H1 (cell line): Measurements from ENCODE around the gene MORN5. TPM values are rescaled to one million over a fixed set of nuclear protein-coding genes. Genes with fewer than 3 reads are reported as not detected.

ENCODE experiments used
- CTCF ChIA-PET: fragments of 300-600 bp; sonication (Branson Sonifier 250); formaldehyde crosslinking; loops from one replicate; lab custom pipeline; 2021; ENCODE audit not compliant: partially characterized antibody; lab: Charles Lee
- POLR2A ChIA-PET: fragments of 300-600 bp; sonication (Branson Sonifier 250); formaldehyde crosslinking; loops from one replicate; lab custom pipeline; 2021; ENCODE audit warnings: inconsistent platforms; ENCODE audit not compliant: partially characterized antibody; lab: Charles Lee
- DNase-seq, 2 experiments: peaks; one replicate each; pipeline versions ENCODE4 v3.0.0 to v3.0.0-alpha.2; 2010 to 2022; ENCODE audit warnings: low spot score in 2 of 2, low read depth in 1 of 2, mixed read lengths in 1 of 2
- FAIRE-seq: peaks from 2 replicates; lab custom pipeline; 2011; peaks lifted over from hg19 to GRCh38; lab: Jason Lieb, UNC
- H2AFZ ChIP-seq: 2 replicates; pipeline ENCODE4 v1.8.1; 2012; ENCODE audit warnings: low read length, inconsistent platforms
- H2AK5ac ChIP-seq: 2 replicates; pipeline ENCODE4 v1.6.1; 2013; ENCODE audit warnings: low read depth, low read length
- H2BK120ac ChIP-seq: replicated peaks from 2 replicates; pipeline ENCODE3; 2013; ENCODE audit warnings: low read depth, low read length, inconsistent platforms
- H2BK12ac ChIP-seq: 2 replicates; pipeline ENCODE4 v1.6.1; 2013; ENCODE audit warnings: low read depth, low read length
- H2BK15ac ChIP-seq: 2 replicates; pipeline ENCODE4 v1.6.1; 2013; ENCODE audit warnings: low read length
- H2BK20ac ChIP-seq: 2 replicates; pipeline ENCODE4 v1.6.1; 2013; ENCODE audit warnings: low read length
- H2BK5ac ChIP-seq: 2 replicates; pipeline ENCODE4 v1.6.1; 2013; ENCODE audit warnings: low read depth, low read length
- H3K14ac ChIP-seq: 2 replicates; pipeline ENCODE4 v1.6.1; 2013; ENCODE audit warnings: inconsistent platforms; ENCODE audit not compliant: insufficient read length
- H3K18ac ChIP-seq: 2 replicates; pipeline ENCODE4 v1.6.1; 2013; ENCODE audit warnings: low read length; ENCODE audit errors: extremely low read depth
- H3K23ac ChIP-seq: 2 replicates; pipeline ENCODE4 v1.6.1; 2013; ENCODE audit warnings: inconsistent platforms; ENCODE audit not compliant: insufficient read length
- H3K23me2 ChIP-seq: 2 replicates; pipeline ENCODE4 v1.6.1; 2013; ENCODE audit warnings: low read depth, low read length
- H3K27ac ChIP-seq: 2 replicates; pipeline ENCODE4 v1.6.1; 2011; ENCODE audit warnings: low read depth, low read length, inconsistent platforms
- H3K27me3 ChIP-seq, 4 experiments: replicated peaks in 1 of 4; 1 replicate in 1 of 4; 2 replicates in 3 of 4; pipeline versions ENCODE4 v1.6.1 to v1.8.1; 2011 to 2013; ENCODE audit warnings: low read length in 3 of 4, mild to moderate bottlenecking in 3 of 4, inconsistent platforms in 2 of 4, mixed read lengths in 2 of 4, moderate library complexity in 1 of 4; ENCODE audit not compliant: control insufficient read depth in 3 of 4, insufficient read depth in 3 of 4; ENCODE audit errors: extremely low read depth in 1 of 4
- H3K36me3 ChIP-seq, 4 experiments: 2 replicates each; pipeline versions ENCODE4 v1.6.1 to v1.8.1; 2011 to 2013; ENCODE audit warnings: mild to moderate bottlenecking in 4 of 4, low read length in 3 of 4, moderate library complexity in 2 of 4, control low read depth in 1 of 4, inconsistent platforms in 1 of 4; ENCODE audit not compliant: insufficient read depth in 4 of 4, control insufficient read depth in 2 of 4
- H3K4ac ChIP-seq: replicated peaks from 2 replicates; pipeline ENCODE3; 2013; ENCODE audit warnings: low read length, low read depth, mixed read lengths, inconsistent platforms; ENCODE audit not compliant: insufficient read length
- H3K4me1 ChIP-seq, 4 experiments: replicated peaks in 1 of 4; 1 replicate in 1 of 4; 2 replicates in 3 of 4; pipeline versions ENCODE4 v1.6.1 to v1.8.1; 2011 to 2013; ENCODE audit warnings: low read length in 3 of 4, inconsistent platforms in 2 of 4, mixed read lengths in 1 of 4; ENCODE audit not compliant: insufficient read depth in 4 of 4, control insufficient read depth in 3 of 4
- H3K4me2 ChIP-seq, 2 experiments: 2 replicates each; pipeline versions ENCODE4 v1.6.1 to v1.8.1; 2011 to 2013; ENCODE audit warnings: low read depth in 2 of 2, low read length in 2 of 2, control low read depth in 1 of 2, inconsistent platforms in 1 of 2, mild to moderate bottlenecking in 1 of 2; ENCODE audit not compliant: insufficient read depth in 1 of 2
- H3K4me3 ChIP-seq, 4 experiments: fragments of 200-600, 300-600 bp in 1 of 4; sonication (generic), shearing (Covaris generic), sonication (Bioruptor Twin) in 1 of 4; 2 replicates each; pipeline versions ENCODE4 v1.5.1 to v1.8.1; 2011 to 2016; ENCODE audit warnings: low read length in 4 of 4, low read depth in 3 of 4, control low read depth in 2 of 4, inconsistent platforms in 2 of 4, mild to moderate bottlenecking in 2 of 4, mixed read lengths in 1 of 4, moderate library complexity in 1 of 4; ENCODE audit not compliant: insufficient read depth in 2 of 4; ENCODE audit errors: extremely low read depth in 1 of 4
- H3K56ac ChIP-seq: replicated peaks from 2 replicates; pipeline ENCODE3; 2013; ENCODE audit warnings: low read depth, mild to moderate bottlenecking, mixed read lengths, low read length, inconsistent platforms; ENCODE audit not compliant: insufficient read length
- H3K79me1 ChIP-seq: 2 replicates; pipeline ENCODE4 v1.6.1; 2013; ENCODE audit warnings: low read depth, low read length, control low read depth
- H3K79me2 ChIP-seq, 2 experiments: 2 replicates each; pipeline versions ENCODE4 v1.6.1 to v1.8.1; 2012 to 2013; ENCODE audit warnings: low read length in 2 of 2, mild to moderate bottlenecking in 2 of 2, inconsistent platforms in 1 of 2; ENCODE audit not compliant: insufficient read depth in 2 of 2, control insufficient read depth in 1 of 2
- H3K9ac ChIP-seq, 4 experiments: replicated peaks in 1 of 4; 1 replicate in 1 of 4; 2 replicates in 3 of 4; pipeline versions ENCODE4 v1.6.1 to v1.8.1; 2011 to 2013; ENCODE audit warnings: low read depth in 3 of 4, low read length in 3 of 4, control low read depth in 2 of 4, mild to moderate bottlenecking in 2 of 4, moderate library complexity in 2 of 4, inconsistent platforms in 1 of 4; ENCODE audit errors: extremely low read depth in 1 of 4
- H3K9me3 ChIP-seq, 2 experiments: 2 replicates each; pipeline versions ENCODE4 v1.6.1 to v1.8.1; 2012 to 2013; ENCODE audit warnings: mild to moderate bottlenecking in 2 of 2, moderate library complexity in 2 of 2, control low read depth in 1 of 2, inconsistent platforms in 1 of 2, low read depth in 1 of 2, low read length in 1 of 2, mixed read lengths in 1 of 2; ENCODE audit not compliant: insufficient read depth in 2 of 2
- H4K20me1 ChIP-seq, 2 experiments: replicated peaks in 1 of 2; 2 replicates each; pipeline versions ENCODE3 to v1.8.1; 2011 to 2013; ENCODE audit warnings: inconsistent platforms in 2 of 2, low read length in 2 of 2, mild to moderate bottlenecking in 1 of 2; ENCODE audit not compliant: insufficient read depth in 2 of 2, control insufficient read depth in 1 of 2
- H4K5ac ChIP-seq: 2 replicates; pipeline ENCODE4 v1.6.1; 2013; ENCODE audit warnings: low read length, low read depth, mixed read lengths, inconsistent platforms; ENCODE audit not compliant: insufficient read length
- H4K8ac ChIP-seq: 2 replicates; pipeline ENCODE4 v1.8.0; 2013; ENCODE audit warnings: mild to moderate bottlenecking, moderate library complexity, low read length, inconsistent platforms; ENCODE audit not compliant: insufficient read depth; ENCODE audit errors: extremely low read depth
- H4K91ac ChIP-seq: replicated peaks from 2 replicates; pipeline ENCODE3; 2013; ENCODE audit warnings: low read length, mixed read lengths, inconsistent platforms; ENCODE audit not compliant: insufficient read length
- BCL11A ChIP-seq, 2 experiments: IDR thresholded peaks; one replicate each; pipeline ENCODE4 v1.6.1; 2011; ENCODE audit warnings: low read depth in 2 of 2, low read length in 2 of 2, mild to moderate bottlenecking in 2 of 2
- EP300 ChIP-seq, 2 experiments: IDR thresholded peaks; 1 replicate in 1 of 2; 2 replicates in 1 of 2; pipeline ENCODE4 v1.6.1; 2011 to 2012; ENCODE audit warnings: low read depth in 2 of 2, low read length in 2 of 2, mild to moderate bottlenecking in 2 of 2, borderline replicate concordance in 1 of 2, inconsistent platforms in 1 of 2, moderate library complexity in 1 of 2
- EZH2 ChIP-seq: fragments of 200-600 bp; sonication (generic); IDR thresholded peaks from 2 replicates; pipeline ENCODE4 v1.7.1; 2012; ENCODE audit warnings: low read depth, mild to moderate bottlenecking, moderate library complexity, low read length, inconsistent platforms; ENCODE audit not compliant: severe bottlenecking
- WGBS, 2 experiments: shearing (Covaris generic) in 1 of 2; methylation state at CpG; one replicate each; pipeline versions ENCODE4 v1.1.6 to v1.1.7; 2013 to 2015; ENCODE audit warnings: low lambda C conversion rate in 2 of 2, mixed read lengths in 2 of 2, inconsistent platforms in 1 of 2, low coverage in 1 of 2, missing lambda C conversion rate in 1 of 2; ENCODE audit not compliant: insufficient replicate concordance in 2 of 2, insufficient coverage in 1 of 2, insufficient read length in 1 of 2; ENCODE audit errors: extremely low coverage in 1 of 2, missing lambda C conversion rate in 1 of 2; 5-methylcytosine and 5-hydroxymethylcytosine counted together
- polyA plus RNA-seq, 7 experiments: library from polyadenylated mRNA; depleted of rRNA in 3 of 7; stranded (reverse) in 5 of 7; unstranded in 2 of 7; fragments of >200 nt in 5 of 7; fragments of 200-250 nt in 2 of 7; gene quantifications; 1 replicate in 5 of 7; 2 replicates in 1 of 7; 4 replicates in 1 of 7; pipeline versions ENCODE4 v1.2.1 to v1.2.3, GENCODE V29; 2011 to 2013; ENCODE audit warnings: missing spikeins in 2 of 7, mixed read lengths in 2 of 7
- total RNA-seq: library from RNA; stranded (reverse); fragmentation: NEBNext Ultra II Directional; extraction: Animal tissue kit (Norgen Biotek cat#: 25700); gene quantifications from 2 replicates; pipeline ENCODE4 v1.2.1, GENCODE V29; 2021

The MORN5 gene
- total and polyA plus RNA-seq, 2 of the 8 experiments (the other 6 are each of a cell fraction or from before 2014, with no cell fraction given): not detected

DNA sequence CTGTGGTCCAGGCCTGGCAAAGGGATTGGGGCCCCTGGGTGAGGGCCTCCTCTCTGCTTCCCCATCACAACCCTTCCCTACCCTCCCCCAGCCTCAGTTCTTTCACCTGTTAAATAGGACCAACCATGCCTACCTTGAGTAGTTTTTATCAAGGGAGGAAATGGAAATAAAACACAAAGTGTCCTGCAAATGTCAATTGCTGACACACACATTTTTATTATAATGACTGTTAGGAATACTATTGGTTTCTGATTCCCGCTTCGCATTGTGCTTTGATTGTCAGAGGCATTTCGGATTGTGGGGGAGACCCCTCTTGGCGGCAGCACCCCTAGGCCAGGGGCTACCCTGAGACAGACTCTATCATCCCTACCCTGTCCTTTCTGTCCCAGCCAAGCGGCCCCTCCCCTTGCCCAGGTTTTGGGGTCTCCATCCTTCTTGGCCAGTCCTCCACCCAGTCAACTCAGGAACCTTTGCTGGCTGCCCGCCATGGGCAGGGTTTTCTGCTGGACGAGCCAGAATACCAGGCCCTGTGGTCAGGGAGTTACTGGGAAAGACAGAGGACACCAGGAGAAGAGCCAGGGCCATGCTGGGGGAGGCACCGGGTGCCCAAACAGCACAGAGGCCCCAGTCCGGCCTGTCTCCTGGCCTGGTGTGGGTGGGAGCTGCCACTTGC is 48.2 kb upstream of the MORN5 start:
- H2AK5ac ChIP-seq: no peak overlapping the region
- no peak overlapping the region for H2BK12ac ChIP-seq
- no peak overlapping the region for H2AFZ ChIP-seq
- POLR2A ChIA-PET: no interaction called here
- H2BK20ac ChIP-seq: no peak overlapping the region
- no peak overlapping the region for H3K9ac ChIP-seq
- no peak for TF ChIP-seq BCL11A (IDR thresholded peaks at IDR 0.05; ENCODE audit: low read depth in 2 of 2, low read length in 2 of 2)
- TF ChIP-seq EZH2: no peak
- no peak for TF ChIP-seq EP300 (IDR thresholded peaks at IDR 0.05; ENCODE audit: borderline replicate concordance in 1 of 2, low read depth in 2 of 2, low read length in 2 of 2)
- TF ChIP-seq, all 59 proteins: peak for 0
- CTCF ChIA-PET: interaction anchor here (0.9 to 12.5 kb wide), 5 partner anchors 10 to 239 kb away, joined by 3 to 192 read pairs (median 6); no protein-coding TSS in a partner anchor
- H3K79me2 ChIP-seq: no peaks in the 10 kb centered on the region
- WGBS, 2 experiments: 76% methylated on average over 9 of the region's 9 CpGs; no CpG with 5 or more reads in 1 of the 2 experiments
- DNase-seq (no peak), FAIRE-seq (no peak)
- H3K14ac ChIP-seq: no peak overlapping the region
- H3K79me1 ChIP-seq: no peaks in the 10 kb centered on the region
- H3K56ac ChIP-seq: no peak overlapping the region
- H2BK15ac ChIP-seq: no peak overlapping the region
- H3K4me1 ChIP-seq: peaks cover 6 to 18% (median 11%) of the 10 kb centered on the region in 4 experiments
- no peak overlapping the region for H2BK5ac ChIP-seq
- no peak overlapping the region for H3K18ac ChIP-seq
- no peaks in the 10 kb centered on the region for H3K23me2 ChIP-seq
- no peak overlapping the region for H3K23ac ChIP-seq
- no peak overlapping the region for H3K4me2 ChIP-seq
- no peak overlapping the region for H4K5ac ChIP-seq
- H3K27me3 ChIP-seq: no peaks in the 10 kb centered on the region; a peak in 2 of 7 replicates
- no peak overlapping the region for H4K91ac ChIP-seq
- no peak overlapping the region for H3K4ac ChIP-seq
- no peaks in the 10 kb centered on the region for H4K20me1 ChIP-seq
- no peak overlapping the region for H3K4me3 ChIP-seq
- H4K8ac ChIP-seq: no peak overlapping the region
- no peaks in the 10 kb centered on the region for H3K36me3 ChIP-seq
- H3K27ac ChIP-seq: no peak overlapping the region
- no peak overlapping the region for H2BK120ac ChIP-seq
- H3K9me3 ChIP-seq: no peaks in the 10 kb centered on the region
